Liver (tissue), 3 donors: ENCODE measurements around the gene CRABP2.

Experiments
- CTCF ChIP-seq: fragments of 150-350 bp; IDR thresholded peaks from 2 replicates; pipeline ENCODE4 v1.5.1; 2017; ENCODE audit warnings: improper control_type of control experiment, low read depth, low read length; ENCODE audit not compliant: missing input control
- JUND ChIP-seq, 2 donors: IDR thresholded peaks; 2 replicates each; pipeline ENCODE4 v1.6.1; 2016; ENCODE audit warnings: antibody characterized with exemption in 2 of 2
- MAX ChIP-seq: IDR thresholded peaks from 2 replicates; pipeline ENCODE4 v1.6.1; 2016; ENCODE audit warnings: antibody characterized with exemption
- RAD21 ChIP-seq, 2 donors: IDR thresholded peaks; 2 replicates each; pipeline ENCODE4 v1.6.1; 2016; ENCODE audit warnings: antibody characterized with exemption in 2 of 2, mild to moderate bottlenecking in 2 of 2
- REST ChIP-seq: IDR thresholded peaks from 2 replicates; pipeline ENCODE4 v1.6.1; 2016; ENCODE audit warnings: antibody characterized with exemption, mild to moderate bottlenecking
- RXRA ChIP-seq, 2 donors: IDR thresholded peaks; 2 replicates each; pipeline ENCODE4 v1.6.1; 2017 to 2018; ENCODE audit warnings: antibody characterized with exemption in 2 of 2, mild to moderate bottlenecking in 1 of 2
- YY1 ChIP-seq: IDR thresholded peaks from 2 replicates; pipeline ENCODE4 v1.6.1; 2016; ENCODE audit warnings: antibody characterized with exemption, mild to moderate bottlenecking
- donor health status: healthy.
- donor health status: healthy.

GRCh38 chr1:156744344-156744743, 39.0 kb upstream of the CRABP2 start:
- TF ChIP-seq CTCF: no peak
- TF ChIP-seq REST: no peak
- TF ChIP-seq RAD21 (IDR thresholded peaks at IDR 0.05): no peak
- TF ChIP-seq JUND (IDR thresholded peaks at IDR 0.05): no peak
- no peak for TF ChIP-seq RXRA (IDR thresholded peaks at IDR 0.05)
- no peak for TF ChIP-seq YY1
- no peak for TF ChIP-seq MAX
